Astrocyte (in vitro differentiated cells and primary cell): ENCODE data around the gene BICC1. TPM values are rescaled to one million over a fixed set of nuclear protein-coding genes. Genes with fewer than 3 reads are reported as not detected.

Experiments used
- DNase-seq: peaks from one replicate; pipeline ENCODE4 v3.0.0-alpha.2; 2010; ENCODE audit warnings: low read depth
- FAIRE-seq: peaks from 2 replicates; lab custom pipeline; 2011; peaks lifted over from hg19 to GRCh38; lab: Jason Lieb, UNC
- H2AFZ ChIP-seq: 2 replicates; pipeline ENCODE4 v1.6.0; 2012; ENCODE audit warnings: low read depth, low read length, inconsistent platforms
- H3K27ac ChIP-seq: 2 replicates; pipeline ENCODE4 v1.5.1; 2011; ENCODE audit warnings: low read depth, low read length, inconsistent platforms
- H3K27me3 ChIP-seq: 2 replicates; pipeline ENCODE4 v1.6.0; 2011; ENCODE audit warnings: low read length, inconsistent platforms; ENCODE audit not compliant: insufficient read depth
- H3K36me3 ChIP-seq: 2 replicates; pipeline ENCODE4 v1.5.1; 2011; ENCODE audit warnings: low read length, inconsistent platforms; ENCODE audit not compliant: insufficient read depth
- H3K4me1 ChIP-seq: 2 replicates; pipeline ENCODE4 v1.5.1; 2011; ENCODE audit warnings: low read length, inconsistent platforms; ENCODE audit not compliant: insufficient read depth
- H3K4me2 ChIP-seq: 2 replicates; pipeline ENCODE4 v1.6.0; 2012; ENCODE audit warnings: low read length, inconsistent platforms
- H3K4me3 ChIP-seq: 2 replicates; pipeline ENCODE4 v1.5.1; 2011; ENCODE audit warnings: low read depth, mild to moderate bottlenecking, low read length, inconsistent platforms; ENCODE audit not compliant: insufficient read depth
- H3K79me2 ChIP-seq: 2 replicates; pipeline ENCODE4 v1.6.0; 2012; ENCODE audit warnings: mild to moderate bottlenecking, low read length, inconsistent platforms; ENCODE audit not compliant: insufficient read depth
- H3K9ac ChIP-seq: 2 replicates; pipeline ENCODE4 v1.6.0; 2012; ENCODE audit warnings: mild to moderate bottlenecking, low read length, inconsistent platforms
- H3K9me3 ChIP-seq: 2 replicates; pipeline ENCODE4 v1.5.1; 2012; ENCODE audit warnings: low read depth, mild to moderate bottlenecking, low read length, inconsistent platforms; ENCODE audit not compliant: insufficient read depth
- H4K20me1 ChIP-seq: 2 replicates; pipeline ENCODE4 v1.6.0; 2012; ENCODE audit warnings: low read length, inconsistent platforms; ENCODE audit not compliant: insufficient read depth
- H3K27ac Mint-ChIP-seq: one replicate; pipeline ENCODE4 v1.8.0; 2021; ENCODE audit warnings: mild to moderate bottlenecking, mixed read lengths; ENCODE audit not compliant: unreplicated experiment
- H3K27me3 Mint-ChIP-seq: one replicate; pipeline ENCODE4 v1.8.0; 2021; ENCODE audit warnings: low read depth, mixed read lengths; ENCODE audit not compliant: unreplicated experiment
- H3K36me3 Mint-ChIP-seq: one replicate; pipeline ENCODE4 v1.8.0; 2021; ENCODE audit warnings: low read depth, mixed read lengths; ENCODE audit not compliant: unreplicated experiment
- H3K4me1 Mint-ChIP-seq: one replicate; pipeline ENCODE4 v1.8.0; 2021; ENCODE audit warnings: low read depth, mixed read lengths; ENCODE audit not compliant: unreplicated experiment
- H3K4me3 Mint-ChIP-seq: one replicate; pipeline ENCODE4 v1.8.0; 2021; ENCODE audit warnings: mild to moderate bottlenecking, moderate library complexity, mixed read lengths; ENCODE audit not compliant: unreplicated experiment
- H3K9me3 Mint-ChIP-seq: one replicate; pipeline ENCODE4 v1.8.0; 2021; ENCODE audit warnings: mild to moderate bottlenecking, mixed read lengths; ENCODE audit not compliant: unreplicated experiment
- EZH2 ChIP-seq: IDR thresholded peaks from 2 replicates; pipeline ENCODE4 v1.6.1; 2012; ENCODE audit warnings: mild to moderate bottlenecking, low read length, inconsistent platforms; ENCODE audit not compliant: insufficient read depth
- total RNA-seq: library from RNA; stranded (reverse); gene quantifications from 2 replicates; pipeline ENCODE4 v1.2.1, GENCODE V29; 2021
- TF ChIP-seq, protein P1 (sequence below): IDR thresholded peaks from 2 replicates; pipeline ENCODE4 v1.5.1; 2011; ENCODE audit warnings: low read depth, mild to moderate bottlenecking, inconsistent platforms, low read length, moderate library complexity; ENCODE audit not compliant: insufficient read depth

BICC1 gene
- total RNA-seq, 1 donor from 2014 or later, result 23.0 TPM

DNA sequence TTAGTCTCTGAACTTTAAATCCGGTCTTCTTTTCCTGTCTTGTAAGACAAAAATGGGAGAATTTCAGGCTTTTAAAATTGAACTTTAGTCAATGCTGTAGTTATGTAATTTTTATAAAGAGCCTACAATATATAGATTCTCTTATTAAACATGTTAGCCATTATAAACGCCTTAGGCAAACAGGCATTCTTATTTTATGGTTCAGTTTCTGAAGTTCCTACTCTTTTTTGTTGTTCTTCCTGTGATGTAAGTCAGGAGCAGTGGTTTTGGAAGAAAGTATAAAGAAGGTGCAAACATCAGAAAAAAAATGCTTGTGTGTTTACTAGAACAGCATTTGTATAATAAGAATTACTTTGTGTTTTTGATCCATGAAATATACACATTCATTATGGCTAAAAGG, 41.6 kb downstream of the BICC1 start:
- Histone ChIP-seq H3K36me3 (no peaks in the 10 kb centered on the region), H3K4me2 (no peak overlapping the region), H3K4me1 (no peaks in the 10 kb centered on the region), H2AFZ (no peak overlapping the region), H3K27ac (no peak overlapping the region), H3K79me2 (peaks cover 87% of the 10 kb centered on the region), H3K4me3 (no peak overlapping the region), H4K20me1 (peaks cover 49% of the 10 kb centered on the region), H3K9ac (no peak overlapping the region), H3K9me3 (no peaks in the 10 kb centered on the region), H3K27me3 (no peaks in the 10 kb centered on the region)
- H3K9me3 Mint-ChIP-seq, result peaks cover 9% of the 10 kb centered on the region
- DNase-seq (no peak), FAIRE-seq (no peak)
- peaks cover 10% of the 10 kb centered on the region for H3K4me1 Mint-ChIP-seq
- no peak overlapping the region for H3K27ac Mint-ChIP-seq
- H3K27me3 Mint-ChIP-seq, result no peaks in the 10 kb centered on the region
- H3K36me3 Mint-ChIP-seq, result peaks cover 10% of the 10 kb centered on the region
- TF ChIP-seq, protein P1, sequence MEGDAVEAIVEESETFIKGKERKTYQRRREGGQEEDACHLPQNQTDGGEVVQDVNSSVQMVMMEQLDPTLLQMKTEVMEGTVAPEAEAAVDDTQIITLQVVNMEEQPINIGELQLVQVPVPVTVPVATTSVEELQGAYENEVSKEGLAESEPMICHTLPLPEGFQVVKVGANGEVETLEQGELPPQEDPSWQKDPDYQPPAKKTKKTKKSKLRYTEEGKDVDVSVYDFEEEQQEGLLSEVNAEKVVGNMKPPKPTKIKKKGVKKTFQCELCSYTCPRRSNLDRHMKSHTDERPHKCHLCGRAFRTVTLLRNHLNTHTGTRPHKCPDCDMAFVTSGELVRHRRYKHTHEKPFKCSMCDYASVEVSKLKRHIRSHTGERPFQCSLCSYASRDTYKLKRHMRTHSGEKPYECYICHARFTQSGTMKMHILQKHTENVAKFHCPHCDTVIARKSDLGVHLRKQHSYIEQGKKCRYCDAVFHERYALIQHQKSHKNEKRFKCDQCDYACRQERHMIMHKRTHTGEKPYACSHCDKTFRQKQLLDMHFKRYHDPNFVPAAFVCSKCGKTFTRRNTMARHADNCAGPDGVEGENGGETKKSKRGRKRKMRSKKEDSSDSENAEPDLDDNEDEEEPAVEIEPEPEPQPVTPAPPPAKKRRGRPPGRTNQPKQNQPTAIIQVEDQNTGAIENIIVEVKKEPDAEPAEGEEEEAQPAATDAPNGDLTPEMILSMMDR, result no peak
- no peak for TF ChIP-seq EZH2
- H3K4me3 Mint-ChIP-seq, result no peak overlapping the region

DNA sequence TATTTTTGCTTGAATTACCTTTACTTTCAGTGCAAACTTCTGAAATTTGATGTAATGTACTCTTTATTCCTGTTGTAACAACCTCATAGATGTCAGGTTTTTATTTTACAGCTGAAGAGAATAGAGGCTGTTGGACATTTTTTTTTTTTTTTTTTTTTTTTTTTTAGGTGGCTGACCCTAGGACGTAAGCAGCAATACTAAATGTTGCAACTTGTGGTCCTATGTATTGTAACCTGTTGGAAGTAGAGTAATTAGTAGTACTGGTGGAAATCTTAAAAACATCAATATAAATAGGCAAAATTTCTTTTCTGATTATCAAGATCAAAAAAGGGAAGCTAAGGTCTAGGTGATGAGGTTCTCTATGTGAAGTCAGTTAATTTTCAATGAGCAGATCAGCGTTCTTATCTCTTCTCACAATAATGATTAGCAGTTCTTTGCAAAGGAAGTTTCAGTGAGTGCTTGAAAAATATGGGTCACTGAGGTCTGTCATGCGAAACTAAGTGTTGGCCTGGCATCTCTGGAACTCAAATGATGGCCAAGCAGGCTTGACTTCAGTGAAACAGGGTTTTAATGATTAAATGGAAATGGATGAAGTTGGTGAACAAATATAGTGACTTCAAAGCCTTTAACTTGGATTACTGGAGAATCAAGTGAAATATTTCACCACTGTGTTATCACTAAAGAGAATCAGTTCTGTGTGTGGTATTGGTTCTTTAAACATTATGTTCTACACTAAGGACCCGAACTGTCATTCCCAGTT, 42.7 kb downstream of the BICC1 start:
- H3K27me3 ChIP-seq, result no peaks in the 10 kb centered on the region
- no peaks in the 10 kb centered on the region for H3K9me3 ChIP-seq
- H3K4me3 ChIP-seq, result no peak overlapping the region
- DNase-seq (no peak), FAIRE-seq (no peak)
- no peak overlapping the region for H3K27ac Mint-ChIP-seq
- no peak overlapping the region for H3K27ac ChIP-seq
- no peak for TF ChIP-seq EZH2
- TF ChIP-seq, protein P1, result no peak
- H3K4me3 Mint-ChIP-seq, result no peak overlapping the region
- peaks cover 10% of the 10 kb centered on the region for H3K4me1 Mint-ChIP-seq
- peaks cover 88% of the 10 kb centered on the region for H3K79me2 ChIP-seq
- no peaks in the 10 kb centered on the region for H3K36me3 ChIP-seq
- H3K9me3 Mint-ChIP-seq, result peaks cover 10% of the 10 kb centered on the region
- peaks cover 10% of the 10 kb centered on the region for H3K36me3 Mint-ChIP-seq
- H3K4me2 ChIP-seq, result no peak overlapping the region
- H3K27me3 Mint-ChIP-seq, result no peaks in the 10 kb centered on the region
- H4K20me1 ChIP-seq, result peaks cover 56% of the 10 kb centered on the region
- no peak overlapping the region for H3K9ac ChIP-seq
- H2AFZ ChIP-seq, result no peak overlapping the region
- H3K4me1 ChIP-seq, result no peaks in the 10 kb centered on the region

DNA sequence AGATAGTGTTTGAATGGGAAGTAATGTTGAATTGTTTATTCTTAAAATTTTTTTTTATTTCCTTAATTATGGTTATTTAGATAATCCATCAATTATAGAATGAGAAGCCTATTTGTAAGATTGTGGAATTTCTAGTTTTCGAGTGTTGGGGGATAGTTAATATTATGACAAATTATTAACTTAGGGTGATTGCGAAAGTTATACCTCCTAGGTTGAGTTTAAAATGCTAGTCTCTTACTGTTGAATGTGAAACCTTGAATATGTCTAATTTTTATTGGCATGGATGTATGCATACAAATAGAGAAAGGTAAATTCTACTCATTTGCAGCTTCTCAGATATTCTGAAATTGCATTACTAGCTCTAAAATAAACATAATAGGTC, 43.2 kb downstream of the BICC1 start:
- TF ChIP-seq, protein P1, result no peak
- TF ChIP-seq EZH2, result no peak
- H2AFZ ChIP-seq, result no peak overlapping the region
- no peaks in the 10 kb centered on the region for H3K27me3 ChIP-seq
- H3K36me3 ChIP-seq, result no peaks in the 10 kb centered on the region
- H3K9me3 Mint-ChIP-seq, result peaks cover 10% of the 10 kb centered on the region
- no peak overlapping the region for H3K9ac ChIP-seq
- no peaks in the 10 kb centered on the region for H3K9me3 ChIP-seq
- no peak for FAIRE-seq
- no peaks in the 10 kb centered on the region for H3K4me1 ChIP-seq
- H3K27ac ChIP-seq, result no peak overlapping the region
- H3K79me2 ChIP-seq, result peaks cover 88% of the 10 kb centered on the region
- H3K4me1 Mint-ChIP-seq, result peaks cover 10% of the 10 kb centered on the region
- H3K27ac Mint-ChIP-seq, result no peak overlapping the region
- H3K4me2 ChIP-seq, result no peak overlapping the region
- peaks cover 10% of the 10 kb centered on the region for H3K36me3 Mint-ChIP-seq
- H3K4me3 Mint-ChIP-seq, result no peak overlapping the region
- no peak overlapping the region for H3K4me3 ChIP-seq
- H3K27me3 Mint-ChIP-seq, result no peaks in the 10 kb centered on the region
- no peak for DNase-seq
- peaks cover 51% of the 10 kb centered on the region for H4K20me1 ChIP-seq
